GM12891 (cell line): ENCODE measurements around the gene ARHGEF17.

ENCODE experiments used
- POLR2A ChIP-seq: IDR thresholded peaks from 2 replicates; pipeline ENCODE4 v1.6.1; 2011; ENCODE audit warnings: low read depth, low read length, control low read depth
- POLR2AphosphoS5 ChIP-seq: IDR thresholded peaks from 2 replicates; pipeline ENCODE4 v1.6.1; 2011; ENCODE audit warnings: low read depth, low read length, control low read depth

DNA sequence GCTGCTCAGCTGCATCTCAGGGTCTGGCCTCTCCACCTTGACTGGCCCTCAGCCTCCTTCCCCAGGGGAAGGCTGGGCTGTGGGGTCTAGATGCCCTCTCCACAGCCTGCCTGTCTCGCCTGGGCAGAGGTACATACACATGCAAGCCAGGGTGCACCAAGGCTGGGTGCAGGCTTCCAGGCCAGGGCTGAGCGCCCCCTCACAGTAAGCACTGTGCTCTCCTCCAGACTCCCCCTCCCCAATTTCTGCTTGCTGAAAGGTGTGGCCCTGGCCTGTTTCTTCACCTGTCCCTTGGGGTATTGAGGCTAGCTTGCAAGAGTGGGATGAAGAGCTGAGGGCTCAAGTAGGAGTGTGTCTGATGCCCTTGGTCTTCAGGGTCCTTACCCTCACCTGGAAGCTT is 90.6 kb downstream of the ARHGEF17 start:
- TF ChIP-seq POLR2A = peak; percentile 66; the same call in 1 of the 2 replicates
- TF ChIP-seq POLR2AphosphoS5 = peak; percentile 30; the same call in 1 of the 2 replicates
